HG02943 (cell line): Measurements from ENCODE around the gene SCAF1.
"Not testable (repeated sequence)": the region's sequence is repeated elsewhere in the genome, so short reads cannot be mapped to it uniquely, and the experiment has no call there.

Source experiments
- ATAC-seq: cut with Tn5 transposase; IDR thresholded peaks from one replicate; pipeline ENCODE4 v1.9.1; 2021; ENCODE audit warnings: mild to moderate bottlenecking, low read depth, moderate library complexity; ENCODE audit not compliant: unreplicated experiment

Gene SCAF1

DNA sequence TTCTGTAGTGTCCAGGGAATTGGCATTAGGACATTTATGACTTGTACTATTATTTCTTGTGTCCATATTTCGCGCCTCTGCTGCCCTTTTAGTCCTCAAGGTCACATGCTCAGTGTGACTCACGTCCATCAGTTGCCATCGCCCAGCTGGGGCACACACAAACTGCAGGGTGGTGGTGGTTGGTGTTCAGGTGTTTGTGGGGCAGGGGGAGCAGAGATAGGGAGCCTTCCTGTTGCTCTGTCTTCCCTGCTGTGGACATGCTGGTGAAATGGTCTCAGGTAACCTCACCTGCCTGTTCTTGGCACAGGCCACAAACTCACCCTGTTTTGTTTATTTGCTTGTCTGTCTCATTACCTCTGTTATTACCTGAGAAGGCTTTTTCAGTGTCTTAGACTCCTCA, 28.6 kb upstream of the SCAF1 start:
- ATAC-seq, result no peak

GRCh38 chr19:49614096-49614833, 27.7 kb upstream of the SCAF1 start:
- no peak for ATAC-seq

GRCh38 chr19:49615861-49616260, 26.1 kb upstream of the SCAF1 start:
- no peak for ATAC-seq

DNA sequence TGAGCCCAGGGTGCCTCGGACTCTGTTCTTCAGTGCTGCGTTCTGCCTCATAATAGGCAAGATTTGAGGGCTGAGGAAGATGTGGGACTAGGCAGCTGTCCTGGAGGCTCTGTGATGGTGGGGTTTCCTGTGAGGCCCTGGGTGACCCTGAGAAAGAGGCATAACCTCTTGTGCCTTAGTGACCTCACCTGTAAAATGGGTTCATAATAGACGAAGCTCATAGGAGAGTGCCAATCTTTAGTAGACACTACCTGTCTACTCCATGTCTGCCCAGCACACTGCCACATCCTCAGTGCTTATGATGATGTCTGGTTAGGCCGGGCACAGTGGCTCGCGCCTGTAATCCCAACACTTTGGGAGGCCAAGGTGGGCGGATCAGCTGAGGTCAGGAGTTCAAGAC, 25.5 kb upstream of the SCAF1 start:
- ATAC-seq, result no peak

DNA sequence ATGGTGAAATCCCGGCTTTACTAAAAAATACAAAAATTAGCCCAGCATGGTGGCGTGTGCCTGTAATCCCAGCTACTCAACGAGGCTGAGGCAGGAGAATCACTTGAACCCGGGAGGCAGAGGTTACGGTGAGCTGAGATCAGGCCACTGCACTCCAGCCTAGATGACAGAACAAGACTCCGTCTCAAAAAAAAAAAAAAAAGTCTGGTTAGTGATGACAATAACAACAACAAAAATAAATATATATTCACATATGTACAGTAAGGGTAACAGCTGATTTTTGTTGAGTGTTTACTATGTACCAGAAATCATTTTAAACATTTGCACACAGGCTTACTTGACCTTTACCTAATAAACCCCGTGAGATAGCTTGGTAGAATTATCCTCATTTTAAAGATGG, 25.1 kb upstream of the SCAF1 start:
- ATAC-seq, result no peak

DNA sequence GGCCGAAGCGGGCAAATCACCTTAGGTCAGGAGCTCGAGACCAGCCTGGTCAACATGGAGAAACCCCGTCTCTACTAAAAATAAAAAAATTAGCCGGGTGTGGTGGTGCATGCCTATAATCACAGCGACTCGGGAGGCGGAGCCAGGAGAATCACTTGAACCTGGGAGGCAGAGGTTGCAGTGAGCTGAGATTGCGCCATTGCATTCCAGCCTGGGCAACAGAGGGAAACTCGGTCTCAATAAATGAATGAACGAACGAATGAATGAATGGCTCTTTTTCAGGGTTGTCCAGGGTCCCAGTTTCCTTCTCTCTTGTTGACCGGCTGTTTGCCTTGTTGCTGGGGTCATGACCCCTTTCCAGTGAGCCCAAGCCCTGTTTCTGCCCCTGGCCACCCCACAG, 24.1 kb upstream of the SCAF1 start:
- not testable (repeated sequence) for ATAC-seq

DNA sequence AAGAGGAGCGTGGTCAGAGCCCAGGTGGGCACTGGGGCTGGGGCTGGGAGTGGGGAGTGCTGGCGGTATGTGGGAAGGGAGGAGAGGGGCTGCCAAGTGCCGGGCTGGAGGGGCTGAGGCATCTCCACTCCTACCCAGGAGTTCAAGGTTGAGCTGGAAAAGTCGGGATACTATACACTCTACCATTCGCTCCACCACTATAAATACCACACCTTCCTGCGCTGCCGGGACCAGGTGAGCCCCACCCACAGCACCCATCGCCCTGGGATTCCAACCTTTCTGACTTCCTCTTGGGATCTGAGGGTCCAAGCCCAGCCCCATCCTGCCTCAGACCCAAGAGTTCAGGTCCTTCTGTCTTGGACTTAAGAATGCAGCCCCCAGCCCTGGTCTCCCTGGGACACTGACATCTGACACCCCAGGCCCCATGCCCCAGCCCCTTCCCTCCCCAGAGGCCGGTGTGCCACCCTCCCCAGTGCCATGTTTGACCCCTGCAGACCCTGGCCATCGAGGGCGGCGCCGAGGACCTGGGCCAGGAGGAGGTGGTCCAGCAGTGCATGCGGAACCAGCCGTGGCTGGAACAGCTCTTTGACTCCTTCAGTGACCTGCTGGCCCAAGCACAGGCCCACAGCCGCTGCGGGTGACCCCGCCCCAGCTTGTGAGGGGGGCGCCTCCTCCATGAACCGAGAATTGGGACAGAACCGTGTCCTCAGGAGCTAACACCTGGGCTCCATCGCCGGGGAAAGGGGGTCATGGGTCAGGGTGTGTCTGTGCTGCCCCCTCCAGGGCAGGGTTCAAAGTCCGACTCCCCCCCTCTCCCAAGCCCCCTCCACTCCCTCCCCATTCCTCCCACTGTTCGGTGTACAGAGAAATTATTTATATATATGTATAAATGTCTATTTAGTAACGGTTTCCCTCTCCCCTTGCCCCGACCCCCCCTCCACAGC, 16.8 kb upstream of the SCAF1 start:
- no peak for ATAC-seq

DNA sequence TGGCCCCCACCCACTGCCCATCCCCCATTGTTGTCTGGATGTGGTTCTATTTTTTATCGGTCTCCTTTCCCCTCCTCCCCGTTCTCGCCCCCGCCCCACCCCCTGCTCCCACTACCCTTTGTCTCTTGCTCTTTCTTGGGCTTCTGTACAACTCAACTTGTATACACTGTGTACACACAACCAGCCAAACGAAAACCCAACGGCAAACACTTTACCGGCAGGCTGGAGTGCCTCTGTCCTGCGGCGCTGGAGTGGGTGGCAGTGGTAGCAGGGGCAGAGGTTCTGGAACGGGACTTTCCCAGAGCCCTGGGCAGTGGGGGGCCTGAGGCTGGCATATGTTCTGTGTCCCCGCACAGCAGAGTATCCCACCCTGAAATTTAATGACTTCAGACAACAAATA, 15.8 kb upstream of the SCAF1 start:
- no peak for ATAC-seq

DNA sequence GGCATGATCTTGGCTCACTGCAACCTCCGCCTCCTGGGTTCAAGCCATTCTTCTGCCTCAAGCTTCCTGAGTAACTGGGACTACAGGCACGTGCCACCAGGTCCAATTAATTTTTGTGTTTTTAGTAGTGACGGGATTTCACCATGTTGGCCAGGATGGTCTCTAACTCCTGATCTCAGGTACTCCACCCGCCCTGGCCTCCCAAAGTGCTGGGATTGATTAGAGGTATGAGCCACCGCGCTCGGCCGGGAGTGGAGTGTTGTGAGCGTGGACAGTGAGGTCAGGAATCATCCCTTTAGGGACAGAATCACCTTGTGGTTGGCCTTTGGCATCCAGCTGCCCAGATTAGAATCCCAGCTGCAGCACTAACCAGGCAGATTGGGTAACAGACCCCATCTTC, 12.3 kb upstream of the SCAF1 start:
- ATAC-seq, result no peak

DNA sequence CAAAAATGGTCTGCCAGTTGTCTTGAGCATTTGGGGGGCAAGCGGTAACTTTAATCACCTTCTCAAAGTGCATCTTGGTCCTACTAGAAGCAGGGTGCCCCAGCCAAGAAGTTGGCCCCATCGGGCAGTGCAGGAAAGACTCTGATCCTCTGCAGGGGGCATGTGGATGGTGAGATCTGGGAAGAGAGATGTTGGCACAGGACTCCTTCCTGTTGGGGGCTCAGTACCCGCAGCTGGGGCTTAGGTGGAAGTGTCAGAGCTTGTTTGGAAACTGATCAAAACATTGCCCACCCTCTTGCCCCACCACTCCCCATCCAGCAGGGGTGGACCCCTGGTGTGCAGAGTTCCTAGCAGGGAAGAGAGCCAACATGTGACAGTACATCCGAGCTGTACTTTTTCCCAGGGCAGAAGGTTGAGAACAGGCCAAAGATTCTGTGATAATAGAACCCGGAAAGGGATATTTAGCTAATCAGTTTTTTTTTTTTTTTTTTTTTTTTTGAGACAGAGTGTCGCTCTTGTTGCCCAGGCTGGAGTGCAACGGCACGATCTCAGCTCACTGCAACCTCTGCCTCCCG, 10.9 kb upstream of the SCAF1 start:
- ATAC-seq, result no peak

GRCh38 chr19:49631610-49632192, 10.3 kb upstream of the SCAF1 start:
- no peak for ATAC-seq

GRCh38 chr19:49632576-49632975, 9.4 kb upstream of the SCAF1 start:
- no peak for ATAC-seq

GRCh38 chr19:49633273-49633672, 8.7 kb upstream of the SCAF1 start:
- not testable (repeated sequence) for ATAC-seq

DNA sequence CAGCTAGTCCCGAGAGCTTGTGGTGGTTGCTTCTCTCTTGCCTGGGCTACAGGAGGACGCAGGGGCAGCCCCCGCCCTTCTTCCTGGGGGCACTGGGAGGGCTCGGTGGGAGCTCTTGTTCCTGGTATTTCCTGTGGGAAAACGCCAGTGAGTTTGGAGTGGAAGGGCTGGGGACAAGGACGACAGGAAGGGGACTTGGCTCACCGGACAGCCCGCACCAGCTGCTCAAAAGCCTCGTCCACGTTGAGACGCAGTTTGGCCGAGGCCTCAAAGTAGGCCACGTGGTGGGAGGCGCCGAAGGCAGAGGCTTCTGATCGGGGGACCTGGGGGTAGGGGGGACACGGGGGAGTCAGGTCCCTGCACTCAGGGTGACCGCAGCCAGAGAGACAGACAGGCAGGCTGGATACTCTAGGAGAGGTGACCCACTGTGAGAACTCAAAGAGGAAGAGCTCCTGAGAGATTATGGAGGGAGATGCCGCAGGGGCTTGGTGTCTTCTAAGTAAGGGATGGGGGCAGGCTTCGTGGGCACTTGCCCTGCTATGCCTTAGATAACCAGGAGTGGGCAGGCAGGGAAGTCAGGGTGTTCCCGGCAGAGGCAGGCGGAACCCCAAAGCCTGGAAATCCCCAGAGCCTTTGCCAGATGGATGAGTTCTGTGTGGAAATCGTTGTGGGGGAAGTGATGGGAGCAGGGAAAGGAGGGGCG, 6.3 kb upstream of the SCAF1 start:
- no peak for ATAC-seq

- no peak for ATAC-seq
Observed at GRCh38 chr19:49636233-49636932, 5.6 kb upstream of the SCAF1 start.

DNA sequence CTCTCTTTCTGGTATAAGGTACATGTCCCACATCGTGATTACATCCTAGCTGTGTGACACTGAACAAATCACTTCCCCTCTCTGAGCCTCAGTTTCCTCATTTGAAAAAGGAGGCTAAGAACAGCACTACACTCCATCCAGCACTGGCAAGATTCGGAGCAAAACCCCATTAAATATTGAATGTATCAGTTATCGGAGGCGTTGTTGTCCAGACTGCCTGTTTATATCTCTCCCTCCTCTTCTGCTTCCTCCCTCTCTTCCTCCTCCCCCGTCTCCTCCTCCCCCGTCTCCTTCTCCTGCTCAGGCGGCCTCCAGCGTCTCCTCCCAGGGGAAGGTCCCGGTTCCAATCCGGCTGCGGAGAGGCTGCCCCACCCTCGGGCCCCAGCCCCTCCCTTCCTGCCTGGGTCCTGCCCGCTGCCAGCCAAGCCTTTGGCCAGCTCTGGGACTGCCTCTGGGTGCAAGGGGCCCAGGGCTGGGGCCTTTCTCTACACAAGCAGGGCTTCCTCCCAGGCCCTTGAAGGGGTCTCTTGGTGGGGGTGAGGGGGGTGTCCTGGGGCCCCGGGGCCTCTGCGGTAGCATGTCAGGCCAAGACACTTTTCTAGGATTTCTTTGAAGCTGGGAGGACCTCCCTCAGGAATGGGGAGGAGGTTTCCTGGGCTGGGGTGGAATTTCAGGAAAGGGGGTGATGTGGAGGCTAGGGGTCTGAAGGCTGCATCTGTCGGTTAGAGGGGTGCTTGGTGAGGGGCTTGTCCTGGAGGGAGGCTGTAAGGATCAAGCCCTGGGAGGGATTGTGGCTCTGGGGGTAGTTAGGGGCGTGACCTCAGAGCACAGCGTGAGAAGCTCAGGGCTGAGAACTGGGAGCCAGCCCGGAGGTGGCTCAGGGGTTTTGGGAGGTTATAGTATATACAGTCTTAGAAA, 3.9 kb upstream of the SCAF1 start:
- ATAC-seq, result no peak

DNA sequence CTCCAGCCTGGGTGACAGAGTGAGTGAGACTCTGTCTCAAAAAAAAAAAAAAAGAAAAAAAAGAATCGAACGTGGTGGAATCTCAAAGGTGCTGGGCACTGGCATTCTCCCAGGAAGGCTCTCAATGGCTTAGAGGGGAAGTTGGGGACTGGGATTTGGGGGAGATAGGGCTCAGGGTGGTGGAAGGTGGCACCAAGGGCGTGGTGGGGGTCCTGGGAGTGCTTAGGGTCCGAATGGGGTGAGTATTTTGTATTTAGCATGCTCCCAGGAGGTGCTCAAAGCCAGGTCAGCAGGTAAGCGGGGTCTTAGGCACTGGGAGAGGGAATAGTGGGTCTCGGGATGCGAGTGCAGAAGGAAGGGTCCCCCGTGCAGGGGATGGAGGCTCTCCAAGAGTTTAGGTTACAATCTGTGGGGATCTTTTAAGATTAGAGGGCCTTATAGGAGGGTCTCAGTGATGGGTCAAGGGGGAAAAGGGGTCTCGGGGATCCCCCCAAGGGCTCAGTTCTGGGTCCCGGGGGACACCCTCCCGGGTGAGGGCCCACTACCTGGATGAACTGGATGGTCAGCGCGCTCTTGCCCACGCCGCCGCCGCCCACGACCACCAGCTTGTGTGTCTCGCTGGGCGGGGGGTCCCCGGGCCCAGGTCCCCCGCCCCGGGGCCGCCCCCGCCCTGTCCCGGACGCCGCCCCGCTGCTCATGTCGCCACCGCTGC, 2.5 kb upstream of the SCAF1 start:
- no peak for ATAC-seq
